Loucy (cell line): ENCODE results near the gene C16orf54.

Source experiments
- EZH2phosphoT487 ChIP-seq: fragments of 200-600 bp; IDR thresholded peaks from 2 replicates; pipeline ENCODE4 v1.6.1; 2018; ENCODE audit warnings: antibody characterized with exemption, mild to moderate bottlenecking, moderate library complexity, borderline replicate concordance
- TF ChIP-seq, protein P1 (sequence below): fragments of 200-600 bp; sonication (generic); conservative IDR thresholded peaks from 2 replicates; pipeline ENCODE4 v1.5.1; 2014; ENCODE audit warnings: mild to moderate bottlenecking, antibody characterized with exemption, low read length

DNA sequence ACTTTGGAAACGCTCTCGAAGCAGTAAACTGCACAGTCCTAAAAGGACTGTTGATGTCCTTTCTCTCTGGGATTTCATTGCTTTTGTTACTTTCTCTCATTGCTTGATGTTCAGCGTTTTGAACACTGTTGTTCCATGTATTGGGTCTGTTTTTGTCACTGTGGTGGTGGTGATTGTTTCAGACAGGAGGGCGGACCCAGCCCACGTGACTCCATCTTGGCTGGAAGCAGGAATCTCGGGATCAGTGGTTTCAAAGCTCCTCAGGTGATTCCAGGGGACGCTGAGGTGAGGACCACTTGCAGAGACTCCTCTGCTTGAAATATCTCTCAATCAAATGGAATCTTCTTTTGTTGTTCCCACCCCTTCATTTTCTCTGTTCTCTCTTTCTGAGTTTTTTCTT, 18.3 kb downstream of the C16orf54 start:
- TF ChIP-seq, protein P1, sequence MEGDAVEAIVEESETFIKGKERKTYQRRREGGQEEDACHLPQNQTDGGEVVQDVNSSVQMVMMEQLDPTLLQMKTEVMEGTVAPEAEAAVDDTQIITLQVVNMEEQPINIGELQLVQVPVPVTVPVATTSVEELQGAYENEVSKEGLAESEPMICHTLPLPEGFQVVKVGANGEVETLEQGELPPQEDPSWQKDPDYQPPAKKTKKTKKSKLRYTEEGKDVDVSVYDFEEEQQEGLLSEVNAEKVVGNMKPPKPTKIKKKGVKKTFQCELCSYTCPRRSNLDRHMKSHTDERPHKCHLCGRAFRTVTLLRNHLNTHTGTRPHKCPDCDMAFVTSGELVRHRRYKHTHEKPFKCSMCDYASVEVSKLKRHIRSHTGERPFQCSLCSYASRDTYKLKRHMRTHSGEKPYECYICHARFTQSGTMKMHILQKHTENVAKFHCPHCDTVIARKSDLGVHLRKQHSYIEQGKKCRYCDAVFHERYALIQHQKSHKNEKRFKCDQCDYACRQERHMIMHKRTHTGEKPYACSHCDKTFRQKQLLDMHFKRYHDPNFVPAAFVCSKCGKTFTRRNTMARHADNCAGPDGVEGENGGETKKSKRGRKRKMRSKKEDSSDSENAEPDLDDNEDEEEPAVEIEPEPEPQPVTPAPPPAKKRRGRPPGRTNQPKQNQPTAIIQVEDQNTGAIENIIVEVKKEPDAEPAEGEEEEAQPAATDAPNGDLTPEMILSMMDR, result no peak
- TF ChIP-seq EZH2phosphoT487, result no peak
